GM23248 (cell line): ENCODE measurements around the gene SLC10A7. TPM values are rescaled to one million over a fixed set of nuclear protein-coding genes. Genes with fewer than 3 reads are reported as not detected.

Experiments
- DNase-seq: peaks from one replicate; pipeline ENCODE4 v3.0.0-alpha.2; 2015
- H2AFZ ChIP-seq: fragments of 200-600 bp; sonication (generic); 2 replicates; pipeline ENCODE4 v1.6.1; 2016; ENCODE audit warnings: antibody characterized with exemption
- H3F3A ChIP-seq: fragments of 200-600 bp; sonication (generic); 2 replicates; pipeline ENCODE4 v1.6.1; 2016; ENCODE audit warnings: mild to moderate bottlenecking, antibody characterized with exemption, mixed run types; ENCODE audit not compliant: insufficient read depth
- H3K27ac ChIP-seq: fragments of 200-600 bp; sonication (generic); 2 replicates; pipeline ENCODE4 v1.5.1; 2016; ENCODE audit warnings: mild to moderate bottlenecking
- H3K27me3 ChIP-seq: fragments of 200-600 bp; sonication (generic); replicated peaks from 2 replicates; pipeline ENCODE4 v1.6.1; 2016; ENCODE audit warnings: mild to moderate bottlenecking; ENCODE audit not compliant: insufficient read depth
- H3K36me3 ChIP-seq: fragments of 200-600 bp; sonication (generic); 2 replicates; pipeline ENCODE4 v1.6.1; 2016; ENCODE audit warnings: low read depth, mild to moderate bottlenecking
- H3K4me1 ChIP-seq: fragments of 200-600 bp; sonication (generic); 2 replicates; pipeline ENCODE4 v1.6.1; 2016; ENCODE audit warnings: mild to moderate bottlenecking; ENCODE audit not compliant: insufficient read depth
- H3K4me2 ChIP-seq: fragments of 200-600 bp; sonication (generic); one replicate; pipeline ENCODE4 v1.6.1; 2016; ENCODE audit warnings: mild to moderate bottlenecking; ENCODE audit not compliant: unreplicated experiment
- H3K4me3 ChIP-seq: fragments of 200-600 bp; sonication (generic); 2 replicates; pipeline ENCODE4 v1.5.1; 2016; ENCODE audit warnings: mild to moderate bottlenecking
- H3K79me2 ChIP-seq: fragments of 200-600 bp; sonication (generic); 2 replicates; pipeline ENCODE4 v1.6.1; 2016; ENCODE audit warnings: mild to moderate bottlenecking; ENCODE audit not compliant: insufficient read depth
- H3K9ac ChIP-seq: fragments of 200-600 bp; sonication (generic); 2 replicates; pipeline ENCODE4 v1.6.1; 2016; ENCODE audit warnings: mild to moderate bottlenecking
- H3K9me2 ChIP-seq: fragments of 200-600 bp; sonication (generic); 2 replicates; pipeline ENCODE4 v1.6.1; 2016; ENCODE audit warnings: mixed run types, mild to moderate bottlenecking, moderate library complexity; ENCODE audit not compliant: insufficient read depth
- H3K9me3 ChIP-seq: fragments of 200-600 bp; sonication (generic); one replicate; pipeline ENCODE4 v1.6.1; 2017; ENCODE audit warnings: low read depth
- H4K20me1 ChIP-seq: fragments of 200-600 bp; sonication (generic); 2 replicates; pipeline ENCODE4 v1.6.0; 2016; ENCODE audit not compliant: insufficient read depth
- EZH2 ChIP-seq: fragments of 200-600 bp; sonication (generic); IDR thresholded peaks from 2 replicates; pipeline ENCODE4 v1.6.1; 2018; ENCODE audit warnings: antibody characterized with exemption, mild to moderate bottlenecking; ENCODE audit not compliant: insufficient read depth, poor library complexity, severe bottlenecking
- EZH2phosphoT487 ChIP-seq: fragments of 200-600 bp; sonication (generic); IDR thresholded peaks from 2 replicates; pipeline ENCODE4 v1.6.1; 2018; ENCODE audit warnings: antibody characterized with exemption, moderate library complexity, mild to moderate bottlenecking, low read depth; ENCODE audit not compliant: insufficient read depth
- WGBS, 2 experiments: methylation state at CpG; one replicate each; pipeline ENCODE4 v1.1.6; 2015 to 2017; ENCODE audit warnings: low lambda C conversion rate in 2 of 2, low coverage in 1 of 2; ENCODE audit errors: missing lambda C conversion rate in 2 of 2; 5-methylcytosine and 5-hydroxymethylcytosine counted together
- in situ Hi-C: fragments of 300-500 bp; cut with MboI; formaldehyde crosslinking; loops from 2 replicates; pipeline ENCODE4 v1.15.0; 2020
- polyA plus RNA-seq: library from polyadenylated mRNA; unstranded; fragments of >200 nt; fragmentation: Nextera tagmentation; extraction: Ambion mirVana; gene quantifications from 2 replicates; pipeline ENCODE4 v1.2.1, GENCODE V29; 2016
- total RNA-seq: library from RNA; depleted of rRNA; stranded (reverse); fragments of >200 nt; shearing (Covaris generic); gene quantifications from 2 replicates; pipeline ENCODE4 v1.2.3, GENCODE V29; 2014

Gene SLC10A7
- total and polyA plus RNA-seq, 2 experiments from 2014 or later: 4.5 to 8.1 TPM

DNA sequence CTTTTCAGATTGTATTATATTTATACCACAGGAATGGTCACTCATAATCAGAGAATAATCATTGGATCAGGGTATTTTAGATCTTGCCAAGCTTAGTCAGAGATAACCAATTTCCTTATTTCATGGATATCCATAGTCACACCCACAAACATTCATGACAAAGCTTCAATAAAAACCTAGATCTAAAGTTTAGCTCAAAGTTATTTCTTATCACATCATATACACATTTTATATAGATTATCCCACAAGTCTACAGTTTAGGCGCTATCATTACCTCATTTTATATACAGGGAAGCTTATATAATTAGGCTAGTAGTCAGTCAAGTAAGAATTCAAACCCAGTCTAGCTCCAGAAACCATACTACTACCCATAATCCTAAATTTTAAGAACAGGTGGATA is 82.3 kb downstream of the SLC10A7 start:
- Histone ChIP-seq H4K20me1 (no peaks in the 10 kb centered on the region), H3K9me3 (peaks cover 3% of the 10 kb centered on the region), H3K4me3 (no peak overlapping the region), H3K9me2 (peaks cover 3% of the 10 kb centered on the region; the same call in 1 of the 2 replicates), H3K4me1 (peaks cover 53% of the 10 kb centered on the region), H3K36me3 (no peaks in the 10 kb centered on the region), H3K27ac (no peak overlapping the region), H3K9ac (no peak overlapping the region), H3K4me2 (no peak overlapping the region), H3K79me2 (no peaks in the 10 kb centered on the region; the same call in 1 of the 2 replicates), H3K27me3 (no peaks in the 10 kb centered on the region), H2AFZ (no peak overlapping the region), H3F3A (peaks cover 9% of the 10 kb centered on the region; the same call in 1 of the 2 replicates)
- in situ Hi-C loops: no loop called here
- DNase-seq: no peak
- no peak for TF ChIP-seq EZH2
- 100% methylated on average over 1 of the region's 1 CpG for WGBS, 2 experiments

- peaks cover 3% of the 10 kb centered on the region; the same call in 1 of the 2 replicates for H3K9me2 ChIP-seq
- no peaks in the 10 kb centered on the region for H3K27me3 ChIP-seq
- H3K79me2 ChIP-seq: no peaks in the 10 kb centered on the region; the same call in 1 of the 2 replicates
- DNase-seq: no peak
- no peak overlapping the region for H3K9ac ChIP-seq
- no peaks in the 10 kb centered on the region for H3K36me3 ChIP-seq
- no peak overlapping the region for H3K4me3 ChIP-seq
- H3K4me1 ChIP-seq: peaks cover 42% of the 10 kb centered on the region
- WGBS, 2 experiments: 57 to 62% methylated on average over 2 of the region's 2 CpGs
- H3F3A ChIP-seq: peaks cover 9% of the 10 kb centered on the region; the same call in 1 of the 2 replicates
- H4K20me1 ChIP-seq: no peaks in the 10 kb centered on the region
- no peak overlapping the region for H2AFZ ChIP-seq
- H3K4me2 ChIP-seq: no peak overlapping the region
- no peak overlapping the region for H3K27ac ChIP-seq
- no peak for TF ChIP-seq EZH2
- no peak for TF ChIP-seq EZH2phosphoT487
- peaks cover 3% of the 10 kb centered on the region for H3K9me3 ChIP-seq
- in situ Hi-C loops: no loop called here
Observed at GRCh38 chr4:146437778-146438177, 84.0 kb downstream of the SLC10A7 start.

DNA sequence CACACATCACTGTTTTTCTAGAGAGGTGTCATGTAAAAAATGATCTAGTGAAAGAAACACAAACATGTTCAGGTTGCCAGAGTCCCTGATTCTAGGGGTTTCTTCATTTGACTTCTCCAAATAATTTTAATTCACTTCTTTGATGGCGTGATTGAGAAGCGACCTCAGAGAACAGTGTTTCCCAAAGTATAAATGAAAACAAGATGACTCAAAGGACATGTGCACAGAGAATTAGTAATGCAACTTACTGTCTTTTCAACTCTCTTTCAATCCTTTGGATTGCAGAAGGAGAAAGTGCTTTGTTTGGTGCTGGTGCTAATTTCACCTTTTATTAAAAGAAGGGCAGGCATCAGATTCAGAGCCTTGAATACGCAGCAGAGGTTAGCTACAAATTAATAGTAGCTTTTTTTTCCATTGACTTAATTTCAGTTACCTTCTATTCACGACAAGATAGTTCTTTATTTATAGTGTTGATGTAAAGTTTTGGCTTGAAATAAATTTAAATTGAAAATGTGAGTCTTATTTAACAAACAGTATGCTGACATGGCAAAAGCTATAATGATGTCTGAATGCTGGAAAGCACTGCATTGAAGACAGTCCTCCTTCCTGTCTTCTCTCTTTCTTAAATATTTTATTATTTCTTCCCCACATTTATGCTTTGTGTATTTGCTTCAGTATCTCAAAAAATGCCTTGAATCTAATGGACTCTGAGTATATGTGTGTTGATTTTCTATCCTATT is 85.1 kb downstream of the SLC10A7 start:
- H3K4me3 ChIP-seq: no peak overlapping the region
- DNase-seq: peak; percentile 54
- peaks cover 9% of the 10 kb centered on the region; the same call in 1 of the 2 replicates for H3F3A ChIP-seq
- H2AFZ ChIP-seq: no peak overlapping the region
- H3K27me3 ChIP-seq: no peaks in the 10 kb centered on the region
- H3K9me2 ChIP-seq: peaks cover 3% of the 10 kb centered on the region; the same call in 1 of the 2 replicates
- TF ChIP-seq EZH2 (no peak), EZH2phosphoT487 (no peak)
- peak overlapping the region; percentile 18 for H3K4me2 ChIP-seq
- H3K27ac ChIP-seq: peak overlapping the region; percentile 11; the same call in 1 of the 2 replicates
- no peak overlapping the region for H3K9ac ChIP-seq
- H3K4me1 ChIP-seq: peaks cover 36% of the 10 kb centered on the region
- no peaks in the 10 kb centered on the region; the same call in 1 of the 2 replicates for H3K79me2 ChIP-seq
- no peaks in the 10 kb centered on the region for H3K36me3 ChIP-seq
- H4K20me1 ChIP-seq: no peaks in the 10 kb centered on the region
- WGBS, 2 experiments: 65 to 66% methylated on average over 4 of the region's 4 CpGs
- peaks cover 3% of the 10 kb centered on the region for H3K9me3 ChIP-seq
- in situ Hi-C loops: no loop called here

- Histone ChIP-seq H2AFZ (no peak overlapping the region), H3K27me3 (no peaks in the 10 kb centered on the region), H3K4me1 (peaks cover 36% of the 10 kb centered on the region), H3K36me3 (no peaks in the 10 kb centered on the region), H3K4me2 (peak overlapping the region; percentile 18), H4K20me1 (no peaks in the 10 kb centered on the region), H3K9me3 (peaks cover 3% of the 10 kb centered on the region), H3K9ac (no peak overlapping the region), H3K27ac (peak overlapping the region; percentile 11; the same call in 1 of the 2 replicates), H3K79me2 (no peaks in the 10 kb centered on the region; the same call in 1 of the 2 replicates), H3F3A (peaks cover 9% of the 10 kb centered on the region; the same call in 1 of the 2 replicates), H3K4me3 (no peak overlapping the region), H3K9me2 (peaks cover 2% of the 10 kb centered on the region; the same call in 1 of the 2 replicates)
- in situ Hi-C loops: no loop called here
- peak; percentile 24 for DNase-seq
- TF ChIP-seq EZH2 (no peak), EZH2phosphoT487 (no peak)
Observed at GRCh38 chr4:146435962-146436361, 85.8 kb downstream of the SLC10A7 start.
